GM12865 (cell line): ENCODE data around the gene CCNO.

Source experiments
- DNase-seq: peaks from one replicate; pipeline ENCODE4 v3.0.0; 2010; ENCODE audit warnings: low read depth
- H3K4me3 ChIP-seq: 2 replicates; pipeline ENCODE4 v1.5.1; 2011; ENCODE audit warnings: mild to moderate bottlenecking, low read depth, low read length, control low read depth
- TF ChIP-seq, protein P1 (sequence below): IDR thresholded peaks from 2 replicates; pipeline ENCODE4 v1.5.1; 2011; ENCODE audit warnings: low read length, control low read depth, low read depth, inconsistent platforms; ENCODE audit not compliant: insufficient read depth; ENCODE audit errors: missing control alignments

CCNO gene

GRCh38 chr5:55205001-55205400, 28.4 kb downstream of the CCNO start:
- TF ChIP-seq, protein P1, sequence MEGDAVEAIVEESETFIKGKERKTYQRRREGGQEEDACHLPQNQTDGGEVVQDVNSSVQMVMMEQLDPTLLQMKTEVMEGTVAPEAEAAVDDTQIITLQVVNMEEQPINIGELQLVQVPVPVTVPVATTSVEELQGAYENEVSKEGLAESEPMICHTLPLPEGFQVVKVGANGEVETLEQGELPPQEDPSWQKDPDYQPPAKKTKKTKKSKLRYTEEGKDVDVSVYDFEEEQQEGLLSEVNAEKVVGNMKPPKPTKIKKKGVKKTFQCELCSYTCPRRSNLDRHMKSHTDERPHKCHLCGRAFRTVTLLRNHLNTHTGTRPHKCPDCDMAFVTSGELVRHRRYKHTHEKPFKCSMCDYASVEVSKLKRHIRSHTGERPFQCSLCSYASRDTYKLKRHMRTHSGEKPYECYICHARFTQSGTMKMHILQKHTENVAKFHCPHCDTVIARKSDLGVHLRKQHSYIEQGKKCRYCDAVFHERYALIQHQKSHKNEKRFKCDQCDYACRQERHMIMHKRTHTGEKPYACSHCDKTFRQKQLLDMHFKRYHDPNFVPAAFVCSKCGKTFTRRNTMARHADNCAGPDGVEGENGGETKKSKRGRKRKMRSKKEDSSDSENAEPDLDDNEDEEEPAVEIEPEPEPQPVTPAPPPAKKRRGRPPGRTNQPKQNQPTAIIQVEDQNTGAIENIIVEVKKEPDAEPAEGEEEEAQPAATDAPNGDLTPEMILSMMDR = no peak
- H3K4me3 ChIP-seq = no peak overlapping the region
- no peak for DNase-seq

GRCh38 chr5:55191165-55191564, 42.2 kb downstream of the CCNO start:
- no peak overlapping the region for H3K4me3 ChIP-seq
- no peak for DNase-seq

GRCh38 chr5:55188656-55189540, 44.5 kb downstream of the CCNO start:
- TF ChIP-seq, protein P1 = no peak
- H3K4me3 ChIP-seq = no peak overlapping the region
- DNase-seq = no peak

More at GRCh38 chr5:55191165-55191564, 42.2 kb downstream of the CCNO start:
- TF ChIP-seq, protein P1 = no peak

GRCh38 chr5:55187370-55187769, 46.0 kb downstream of the CCNO start:
- TF ChIP-seq, protein P1 = no peak
- no peak overlapping the region for H3K4me3 ChIP-seq
- DNase-seq = no peak
